Gastroesophageal sphincter (tissue), 4 donors: ENCODE measurements around the gene PFN2. TPM values are rescaled to one million over a fixed set of nuclear protein-coding genes. Genes with fewer than 3 reads are reported as not detected.
A peak's percentile ranks its signal among the peaks of the same experiment; 100 is the strongest.

Experiments
- ATAC-seq: fragments of 150-250 bp; one replicate; pipeline ENCODE4 v1.9.1; 2016; ENCODE audit warnings: mild to moderate bottlenecking, moderate library complexity
- H3K27ac ChIP-seq, 4 donors: fragments of 200-600 bp; sonication (generic) in 3 of 4; 1 replicate in 3 of 4; 2 replicates in 1 of 4; pipeline ENCODE4 v1.5.1; 2016 to 2019
- H3K27me3 ChIP-seq: fragments of 200-600 bp; sonication (generic); one replicate; pipeline ENCODE4 v1.5.1; 2019
- H3K36me3 ChIP-seq, 2 donors: fragments of 200-600 bp; sonication (generic); one replicate each; pipeline ENCODE4 v1.5.1; 2019; ENCODE audit warnings: control low read depth in 1 of 2
- H3K4me1 ChIP-seq, 3 donors: fragments of 200-600 bp; sonication (generic); 1 replicate in 2 of 3; 2 replicates in 1 of 3; pipeline ENCODE4 v1.5.1; 2016 to 2019; ENCODE audit warnings: control low read depth in 2 of 3
- H3K4me3 ChIP-seq, 2 donors: fragments of 200-600 bp; sonication (generic); one replicate each; pipeline ENCODE4 v1.5.1; 2019; ENCODE audit warnings: mild to moderate bottlenecking in 1 of 2, moderate library complexity in 1 of 2
- H3K9me3 ChIP-seq, 3 donors: fragments of 200-600 bp; sonication (generic); one replicate each; pipeline ENCODE4 v1.5.1; 2017 to 2019; ENCODE audit warnings: control low read depth in 2 of 3
- CTCF ChIP-seq, 4 experiments: fragments of 200-600 bp in 2 of 4; fragments of 450-650 bp in 2 of 4; sonication (generic) in 1 of 4; IDR thresholded peaks; one replicate each; pipeline ENCODE4 v1.5.1; 2017 to 2019; ENCODE audit warnings: antibody characterized with exemption in 4 of 4, mild to moderate bottlenecking in 2 of 4, moderate library complexity in 2 of 4
- EP300 ChIP-seq: sonication (generic); formaldehyde crosslinking; IDR thresholded peaks from one replicate; pipeline ENCODE4 v1.6.1; 2017; ENCODE audit warnings: antibody characterized with exemption, mild to moderate bottlenecking
- POLR2A ChIP-seq, 2 donors: fragments of 450-650 bp; IDR thresholded peaks; one replicate each; pipeline ENCODE4 v1.6.1; 2017; ENCODE audit warnings: antibody characterized with exemption in 2 of 2, mild to moderate bottlenecking in 2 of 2, moderate library complexity in 1 of 2
- POLR2AphosphoS5 ChIP-seq: sonication (generic); formaldehyde crosslinking; IDR thresholded peaks from one replicate; pipeline ENCODE4 v1.6.1; 2017; ENCODE audit warnings: antibody characterized with exemption
- WGBS, 2 donors: methylation state at CpG; one replicate each; pipeline ENCODE4 v1.1.5; 2018; ENCODE audit warnings: low coverage in 1 of 2; 5-methylcytosine and 5-hydroxymethylcytosine counted together
- small RNA-seq, 4 donors: library from RNA; depleted of rRNA; stranded (forward); fragments of <200 nt; gene quantifications; one replicate each; pipeline ENCODE3, GENCODE V24; 2016
- total RNA-seq, 4 donors: library from RNA; depleted of rRNA; stranded (reverse); fragments of >200 nt; gene quantifications; one replicate each; pipeline ENCODE4 v1.1.0, GENCODE V29; 2016

PFN2 gene
- total RNA-seq, 4 donors from 2014 or later = 43.5 to 80.6 (median 54.6) TPM

GRCh38 chr3:149920119-149920518 is 50.6 kb downstream of the PFN2 start:
- H3K4me1 ChIP-seq = no peaks in the 10 kb centered on the region
- H3K27me3 ChIP-seq = no peaks in the 10 kb centered on the region
- TF ChIP-seq CTCF (IDR thresholded peaks at IDR 0.05) (no peak), POLR2A (IDR thresholded peaks at IDR 0.05) (no peak), EP300 (no peak), POLR2AphosphoS5 (no peak)
- peaks cover 0 to 42% of the 10 kb centered on the region in 2 donors for H3K36me3 ChIP-seq
- 85 to 100% methylated on average over 3 of the region's 3 CpGs for WGBS, 2 donors
- no peak overlapping the region for H3K27ac ChIP-seq
- no peaks in the 10 kb centered on the region for H3K9me3 ChIP-seq
- ATAC-seq = no peak
- H3K4me3 ChIP-seq = no peak overlapping the region

GRCh38 chr3:149919509-149919908 is 51.2 kb downstream of the PFN2 start:
- WGBS, 2 donors = 97 to 100% methylated on average over 2 to 3 of the region's 3 CpGs
- TF ChIP-seq EP300 = no peak
- no peak overlapping the region for H3K27ac ChIP-seq
- no peaks in the 10 kb centered on the region for H3K27me3 ChIP-seq
- no peaks in the 10 kb centered on the region for H3K9me3 ChIP-seq
- H3K36me3 ChIP-seq = peaks cover 0 to 36% of the 10 kb centered on the region in 2 donors
- no peaks in the 10 kb centered on the region for H3K4me1 ChIP-seq
- no peak for ATAC-seq
- H3K4me3 ChIP-seq = no peak overlapping the region

DNA sequence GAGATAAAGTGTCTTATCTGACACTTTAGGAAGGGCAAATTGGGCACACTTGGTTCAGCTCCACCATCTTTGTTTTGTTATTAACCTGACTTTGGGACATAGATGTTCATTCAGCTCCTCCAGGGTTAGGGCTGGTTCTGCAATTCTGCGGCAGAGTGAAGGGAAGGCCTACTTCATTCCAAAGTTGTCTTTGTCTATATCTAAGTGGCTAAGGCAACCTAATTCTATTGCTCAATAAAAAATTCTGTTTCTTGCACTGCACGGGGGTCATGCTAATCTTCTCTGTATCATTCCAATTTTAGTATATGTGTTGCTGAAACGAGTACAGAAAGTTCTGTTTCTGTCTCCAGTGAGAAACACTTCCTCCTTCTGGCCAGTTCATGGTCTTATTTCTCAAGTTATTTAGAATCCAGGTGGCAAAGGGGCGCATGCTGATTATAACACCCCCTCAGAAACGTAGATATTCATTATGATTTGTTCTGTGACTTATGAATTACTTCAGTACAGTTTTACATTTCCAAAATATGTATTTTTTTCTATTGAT is 53.5 kb downstream of the PFN2 start:
- ATAC-seq = peak; percentile 41
- no peaks in the 10 kb centered on the region for H3K9me3 ChIP-seq
- no peak overlapping the region for H3K4me3 ChIP-seq
- peaks cover 0 to 34% of the 10 kb centered on the region in 2 donors for H3K36me3 ChIP-seq
- 77 to 89% methylated on average over 5 of the region's 5 CpGs for WGBS, 2 donors
- H3K27ac ChIP-seq = no peak overlapping the region
- no peaks in the 10 kb centered on the region for H3K4me1 ChIP-seq
- no peaks in the 10 kb centered on the region for H3K27me3 ChIP-seq
- TF ChIP-seq CTCF (IDR thresholded peaks at IDR 0.05) (no peak), POLR2A (IDR thresholded peaks at IDR 0.05) (no peak), EP300 (no peak), POLR2AphosphoS5 (no peak)

Small RNA genes within 50 kb of the gene (small RNA-seq; reads per million reads assigned to genes)
- gene RNU6-720P = 0 reads per million in 4 donors

Other genes starting within 250 kb of the PFN2 start
- 10 to 100 TPM; 20.7 to 39.5 (median 31.9) TPM for gene COMMD2, start 218.4 kb downstream of the PFN2 start, total RNA-seq
- not detected for gene ANKUB1, start 178.3 kb downstream of the PFN2 start, total RNA-seq
- 100 to 1,000 TPM in 1 of 4 donors, 10 to 100 TPM in 3; 62.3 to 106 (median 91.1) TPM for gene RNF13, start 157.7 kb downstream of the PFN2 start, total RNA-seq